ENCODE data around the gene VPS54. TPM values are rescaled to one million over a fixed set of nuclear protein-coding genes. Genes with fewer than 3 reads are reported as not detected.

VPS54 gene
- total RNA-seq, 1 experiment from 2014 or later = 21.2 TPM

DNA sequence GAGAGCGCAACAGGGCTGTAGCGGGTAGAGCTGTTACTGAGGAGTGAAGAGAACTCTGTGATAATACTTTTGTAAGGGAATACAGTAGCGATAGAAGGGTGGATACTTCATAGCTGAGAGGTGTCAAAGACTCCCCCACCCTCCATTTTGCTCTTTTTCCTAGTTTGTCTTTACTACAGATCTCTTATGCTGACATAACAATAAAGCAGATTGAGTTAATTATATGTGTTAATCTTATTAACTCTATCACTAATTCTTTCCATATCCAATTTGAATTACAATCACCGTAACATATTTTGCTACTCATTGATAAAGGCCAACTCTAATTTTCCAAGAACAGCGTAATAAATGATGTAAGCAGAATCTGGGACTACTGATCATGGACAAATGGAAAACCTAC lies 120.4 kb downstream of the VPS54 start:
- Histone ChIP-seq H3K36me3 (ENCODE audit: control insufficient read depth, insufficient read depth, low read length) (peaks cover 15% of the 10 kb centered on the region), H3K4me1 (ENCODE audit: control insufficient read depth, insufficient read depth, low read length) (no peaks in the 10 kb centered on the region), H3K27me3 (ENCODE audit: control insufficient read depth, insufficient read depth, low read length) (no peaks in the 10 kb centered on the region), H3K9me3 (ENCODE audit: control insufficient read depth, insufficient read depth, low read depth, low read length) (peaks cover 9% of the 10 kb centered on the region; the same call in 1 of the 2 replicates), H3K4me3 (ENCODE audit: low read depth in 2 of 2, low read length in 2 of 2) (no peak overlapping the region), H3K27ac (ENCODE audit: low read length) (no peak overlapping the region)
- CTCF ChIA-PET = no interaction called here
- no peak for ATAC-seq
- no TSS peak for BruUV-seq (replicated peaks)
- POLR2A ChIA-PET = no interaction called here
- TF ChIP-seq, protein P1, sequence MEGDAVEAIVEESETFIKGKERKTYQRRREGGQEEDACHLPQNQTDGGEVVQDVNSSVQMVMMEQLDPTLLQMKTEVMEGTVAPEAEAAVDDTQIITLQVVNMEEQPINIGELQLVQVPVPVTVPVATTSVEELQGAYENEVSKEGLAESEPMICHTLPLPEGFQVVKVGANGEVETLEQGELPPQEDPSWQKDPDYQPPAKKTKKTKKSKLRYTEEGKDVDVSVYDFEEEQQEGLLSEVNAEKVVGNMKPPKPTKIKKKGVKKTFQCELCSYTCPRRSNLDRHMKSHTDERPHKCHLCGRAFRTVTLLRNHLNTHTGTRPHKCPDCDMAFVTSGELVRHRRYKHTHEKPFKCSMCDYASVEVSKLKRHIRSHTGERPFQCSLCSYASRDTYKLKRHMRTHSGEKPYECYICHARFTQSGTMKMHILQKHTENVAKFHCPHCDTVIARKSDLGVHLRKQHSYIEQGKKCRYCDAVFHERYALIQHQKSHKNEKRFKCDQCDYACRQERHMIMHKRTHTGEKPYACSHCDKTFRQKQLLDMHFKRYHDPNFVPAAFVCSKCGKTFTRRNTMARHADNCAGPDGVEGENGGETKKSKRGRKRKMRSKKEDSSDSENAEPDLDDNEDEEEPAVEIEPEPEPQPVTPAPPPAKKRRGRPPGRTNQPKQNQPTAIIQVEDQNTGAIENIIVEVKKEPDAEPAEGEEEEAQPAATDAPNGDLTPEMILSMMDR (IDR thresholded peaks at IDR 0.05) = no peak
- no peak for TF ChIP-seq TCF7L2 (IDR thresholded peaks at IDR 0.05; ENCODE audit: low read depth, low read length)
- no peak for TF ChIP-seq SIN3A (IDR thresholded peaks at IDR 0.05; ENCODE audit: borderline replicate concordance, insufficient read depth, low read depth, low read length)
- no peak for TF ChIP-seq POLR2AphosphoS5 (IDR thresholded peaks at IDR 0.05; ENCODE audit: low read depth, low read length)
- no peak for TF ChIP-seq REST (IDR thresholded peaks at IDR 0.05; ENCODE audit: insufficient read depth in 1 of 2, low read depth in 2 of 2, low read length in 1 of 2)
- in situ Hi-C loops (cut with HindIII; ENCODE audit: low pct_unique_long_range_greater_than_20kb, low sequenced_read_pairs) = no loop called here
- intact Hi-C loops (cut with micrococcal nuclease; ENCODE audit: unreplicated experiment) = no loop called here
- no peak for DNase-seq (ENCODE audit: low read depth, low spot score)

DNA sequence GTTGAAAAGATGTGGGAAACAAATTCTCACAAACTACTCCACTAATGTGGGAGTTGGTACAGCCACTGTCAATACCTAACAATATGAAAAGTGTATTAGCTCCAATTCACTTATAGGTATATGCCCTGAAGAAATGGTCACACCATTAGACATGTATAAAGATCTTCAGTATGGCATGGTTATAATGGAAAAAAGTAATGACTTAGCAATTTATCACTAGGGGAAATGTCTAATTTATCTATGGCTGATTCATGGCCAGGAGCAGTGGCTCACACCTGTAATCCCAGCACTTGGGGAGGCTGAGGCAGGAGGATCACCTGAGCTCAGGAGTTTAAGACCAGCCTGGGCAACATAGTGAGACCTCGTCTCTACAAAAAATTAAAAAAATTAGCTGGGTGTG lies 125.1 kb downstream of the VPS54 start:
- BruUV-seq (replicated peaks) = no TSS peak
- DNase-seq (ENCODE audit: low read depth, low spot score) (no peak), ATAC-seq (no peak)
- Histone ChIP-seq H3K9me3 (ENCODE audit: control insufficient read depth, insufficient read depth, low read depth, low read length) (no peaks in the 10 kb centered on the region), H3K27ac (ENCODE audit: low read length) (no peak overlapping the region), H3K4me1 (ENCODE audit: control insufficient read depth, insufficient read depth, low read length) (peaks cover 7% of the 10 kb centered on the region; the same call in 1 of the 2 replicates), H3K36me3 (ENCODE audit: control insufficient read depth, insufficient read depth, low read length) (peaks cover 45% of the 10 kb centered on the region), H3K4me3 (ENCODE audit: low read depth in 2 of 2, low read length in 2 of 2) (no peak overlapping the region), H3K27me3 (ENCODE audit: control insufficient read depth, insufficient read depth, low read length) (no peaks in the 10 kb centered on the region)
- TF ChIP-seq TCF7L2 (IDR thresholded peaks at IDR 0.05; ENCODE audit: low read depth, low read length) (no peak), SIN3A (IDR thresholded peaks at IDR 0.05; ENCODE audit: borderline replicate concordance, insufficient read depth, low read depth, low read length) (no peak), POLR2AphosphoS5 (IDR thresholded peaks at IDR 0.05; ENCODE audit: low read depth, low read length) (no peak), REST (IDR thresholded peaks at IDR 0.05; ENCODE audit: insufficient read depth in 1 of 2, low read depth in 2 of 2, low read length in 1 of 2) (no peak)
- TF ChIP-seq, protein P1 (IDR thresholded peaks at IDR 0.05) = no peak
- ChIA-PET CTCF (no interaction called here), POLR2A (no interaction called here)
- intact Hi-C loops (cut with micrococcal nuclease; ENCODE audit: unreplicated experiment) (no loop called here), in situ Hi-C loops (cut with HindIII; ENCODE audit: low pct_unique_long_range_greater_than_20kb, low sequenced_read_pairs) (no loop called here)
